SK-N-SH (cell line): Measurements from ENCODE around the gene DLL4.

Source experiments
- CTCF ChIP-seq: fragments of 200-600 bp; sonication (generic); IDR thresholded peaks from 2 replicates; pipeline ENCODE4 v1.6.1; 2017; ENCODE audit warnings: antibody characterized with exemption, mild to moderate bottlenecking, moderate library complexity
- FOXM1 ChIP-seq: IDR thresholded peaks from 2 replicates; pipeline ENCODE4 v1.4.0; 2012; ENCODE audit warnings: low read depth, mild to moderate bottlenecking
- NFIC ChIP-seq: IDR thresholded peaks from 2 replicates; pipeline ENCODE4 v1.4.0; 2012; ENCODE audit warnings: borderline replicate concordance
- REST ChIP-seq: IDR thresholded peaks from 2 replicates; pipeline ENCODE4 v1.6.1; 2012; ENCODE audit warnings: mild to moderate bottlenecking, low read depth, low read length, moderate library complexity
- RXRA ChIP-seq: IDR thresholded peaks from 2 replicates; pipeline ENCODE4 v1.4.0; 2012; ENCODE audit warnings: low read depth, mild to moderate bottlenecking, borderline replicate concordance
- SMC3 ChIP-seq: IDR thresholded peaks from 2 replicates; pipeline ENCODE4 v1.6.1; 2012; ENCODE audit warnings: low read depth, low read length, improper control_type of control experiment
- TEAD4 ChIP-seq: IDR thresholded peaks from 2 replicates; pipeline ENCODE4 v1.4.0; 2012; ENCODE audit warnings: mild to moderate bottlenecking, borderline replicate concordance; ENCODE audit not compliant: insufficient read depth
- USF1 ChIP-seq: IDR thresholded peaks from 2 replicates; pipeline ENCODE4 v1.4.0; 2012; ENCODE audit warnings: low read depth, borderline replicate concordance
- USF2 ChIP-seq: fragments of 150-350 bp; IDR thresholded peaks from 2 replicates; pipeline ENCODE4 v1.6.1; 2017; ENCODE audit warnings: antibody characterized with exemption, low read length, low read depth, borderline replicate concordance
- YY1 ChIP-seq: IDR thresholded peaks from 2 replicates; pipeline ENCODE4 v1.4.0; 2012; ENCODE audit warnings: low read depth, mild to moderate bottlenecking
- ZBTB33 ChIP-seq: IDR thresholded peaks from 2 replicates; pipeline ENCODE4 v1.4.0; 2012; ENCODE audit warnings: low read depth, borderline replicate concordance

GRCh38 chr15:40938536-40938870 is 9.4 kb downstream of the DLL4 start:
- TF ChIP-seq CTCF: no peak
- TF ChIP-seq SMC3: no peak
- no peak for TF ChIP-seq REST
- no peak for TF ChIP-seq USF2
- no peak for TF ChIP-seq TEAD4
- TF ChIP-seq USF1: no peak
- TF ChIP-seq FOXM1: no peak
- no peak for TF ChIP-seq YY1
- TF ChIP-seq ZBTB33: no peak
- TF ChIP-seq RXRA: no peak
- no peak for TF ChIP-seq NFIC
